Left renal pelvis (tissue), 4 donors: ENCODE data around the gene CEBPA. TPM values are rescaled to one million over a fixed set of nuclear protein-coding genes. Genes with fewer than 3 reads are reported as not detected.

Experiments
- DNase-seq, 4 donors: peaks; one replicate each; pipeline ENCODE4 v3.0.0-alpha.2; 2013; ENCODE audit warnings: low read depth in 4 of 4, low spot score in 3 of 4
- polyA plus RNA-seq, 4 donors: library from polyadenylated mRNA; unstranded; fragments of 120-200 nt; gene quantifications; one replicate each; pipeline ENCODE4 v1.2.1, GENCODE V29; 2013; ENCODE audit not compliant: insufficient read length in 4 of 4

The CEBPA gene
- polyA plus RNA-seq, 4 donors: 2.2 to 6.8 (median 4.5) TPM

DNA sequence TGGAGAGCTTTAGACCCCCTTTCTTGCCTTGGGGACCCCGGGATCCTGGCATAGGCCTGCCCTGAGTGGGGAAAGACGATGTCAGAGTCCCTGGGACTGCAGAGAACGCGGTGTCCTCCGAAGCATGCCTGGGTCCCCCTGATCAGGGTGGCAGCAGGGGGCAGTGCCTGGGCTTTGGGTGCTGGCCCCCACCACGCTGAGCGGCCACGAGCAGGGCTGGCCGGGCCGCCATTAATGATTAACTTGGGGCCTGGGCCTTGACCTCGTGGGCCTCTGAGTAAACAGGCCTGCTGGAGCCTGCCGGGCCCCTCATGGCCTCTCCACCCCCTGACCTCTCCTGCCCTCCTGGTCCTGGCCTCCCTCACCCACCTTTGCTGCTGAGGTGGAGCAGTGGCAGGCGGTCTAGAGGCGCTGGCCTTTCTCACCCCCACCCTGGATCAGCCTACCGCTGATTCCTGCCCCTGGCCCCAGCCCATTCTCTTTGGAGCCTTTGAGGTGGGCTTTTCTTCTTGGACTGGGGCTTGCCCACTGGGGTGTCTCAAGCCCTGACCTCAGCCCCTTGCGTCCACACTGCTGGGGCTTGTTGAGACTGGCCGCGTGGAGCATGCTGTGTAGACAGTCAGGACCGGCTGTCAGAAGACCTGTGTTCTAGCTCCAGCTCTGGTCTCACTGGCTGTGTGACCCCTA is 26.3 kb downstream of the CEBPA start:
- no peak for DNase-seq

DNA sequence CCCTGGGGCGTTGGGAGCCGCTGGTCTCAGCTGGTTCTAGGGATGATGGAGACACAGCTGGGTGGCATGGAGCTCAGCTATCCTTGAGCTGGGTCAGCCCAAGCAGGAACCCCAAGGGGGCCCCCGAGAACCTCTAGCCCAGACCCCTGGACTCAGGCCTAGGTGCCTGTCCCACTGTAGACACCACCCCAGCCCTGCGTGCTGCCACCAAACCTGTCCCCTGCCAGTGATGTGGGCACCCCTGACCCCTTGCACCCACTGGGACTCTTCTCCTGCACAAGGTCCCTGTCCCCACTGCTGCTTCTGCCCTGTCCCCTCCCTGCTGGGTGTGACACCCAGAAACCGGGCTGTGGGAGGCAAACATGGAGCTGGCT is 26.8 kb downstream of the CEBPA start:
- no peak for DNase-seq

DNA sequence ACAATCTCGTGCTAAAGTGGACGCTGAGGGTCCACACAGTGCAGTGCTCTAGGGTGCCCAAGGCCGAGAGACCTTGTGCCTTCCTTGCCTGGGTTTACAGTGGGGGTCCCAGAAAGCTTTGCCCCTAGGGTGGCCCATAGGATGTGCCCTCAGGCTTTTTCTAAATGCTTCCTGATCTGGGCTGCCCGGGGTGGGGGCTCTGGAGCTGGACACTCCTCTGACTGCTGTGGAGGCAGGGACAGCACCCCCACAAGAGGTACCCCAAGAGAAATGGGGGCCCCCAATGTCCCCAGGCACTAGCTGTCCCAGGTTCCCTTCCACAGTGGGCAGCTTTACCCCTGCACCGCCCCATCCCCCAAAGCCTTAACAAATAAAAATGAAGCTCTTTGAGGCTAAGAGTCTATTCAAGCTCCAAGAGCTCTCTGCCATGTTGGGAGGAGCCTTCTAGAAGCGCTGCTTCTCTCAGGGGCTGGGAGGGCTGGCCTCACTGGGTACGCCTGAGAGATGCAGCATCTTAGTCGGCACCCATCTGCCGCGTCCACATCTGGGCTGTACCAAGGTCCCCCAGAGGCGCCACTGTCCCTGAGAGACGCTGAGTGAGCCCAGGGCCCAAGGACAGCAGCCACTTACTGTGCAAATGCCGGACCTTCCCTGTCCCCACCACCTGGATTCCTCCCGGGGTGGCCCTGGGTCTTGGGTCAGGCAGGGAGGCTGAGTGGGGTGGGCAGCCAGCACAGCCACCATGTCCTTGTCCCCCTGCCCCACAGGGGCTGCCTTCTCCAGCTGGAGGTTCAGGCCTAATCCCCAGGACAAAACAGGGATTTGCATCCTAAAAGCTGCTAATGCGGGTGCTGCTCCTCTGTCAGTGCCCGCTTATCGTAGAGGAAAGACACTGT is 27.4 kb downstream of the CEBPA start:
- no peak for DNase-seq

DNA sequence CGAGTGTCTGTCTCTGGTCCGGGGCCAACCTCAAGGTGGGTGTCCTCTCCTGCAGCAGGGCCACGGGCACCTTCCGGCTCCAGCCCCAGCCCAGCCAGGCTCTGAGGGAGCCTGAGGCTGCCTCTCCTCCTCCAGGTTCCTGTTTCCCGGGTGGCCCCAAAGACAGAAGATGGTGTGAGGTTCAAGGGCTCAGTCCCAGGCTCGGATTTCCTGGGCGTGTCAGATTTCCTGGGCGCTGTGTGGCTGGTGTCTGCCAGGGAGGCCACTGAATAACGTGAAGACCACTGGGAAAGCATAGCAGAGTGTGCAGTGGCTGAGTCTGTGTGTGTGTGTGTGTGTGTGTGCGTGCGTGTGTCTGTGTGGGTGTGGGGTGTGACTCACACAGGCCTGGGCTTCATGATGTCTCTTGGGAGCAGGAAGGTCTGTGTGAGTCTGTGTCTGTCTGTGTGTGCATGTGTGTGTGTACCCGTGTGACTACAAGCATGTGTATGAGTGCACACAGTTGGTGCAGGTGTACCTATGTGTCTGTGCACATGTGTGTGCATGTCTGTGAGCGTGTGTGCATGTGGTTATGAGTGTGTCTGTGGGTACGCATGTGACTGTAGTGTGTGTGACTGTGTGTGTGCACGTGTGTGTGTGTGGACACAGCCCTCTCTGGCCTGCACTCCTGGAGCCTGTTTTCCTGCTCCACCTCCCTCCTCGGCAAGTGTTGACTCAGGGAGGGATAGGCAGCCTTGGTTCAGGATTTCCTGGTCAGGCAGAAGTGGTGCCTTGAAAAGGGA is 28.3 kb downstream of the CEBPA start:
- no peak for DNase-seq

DNA sequence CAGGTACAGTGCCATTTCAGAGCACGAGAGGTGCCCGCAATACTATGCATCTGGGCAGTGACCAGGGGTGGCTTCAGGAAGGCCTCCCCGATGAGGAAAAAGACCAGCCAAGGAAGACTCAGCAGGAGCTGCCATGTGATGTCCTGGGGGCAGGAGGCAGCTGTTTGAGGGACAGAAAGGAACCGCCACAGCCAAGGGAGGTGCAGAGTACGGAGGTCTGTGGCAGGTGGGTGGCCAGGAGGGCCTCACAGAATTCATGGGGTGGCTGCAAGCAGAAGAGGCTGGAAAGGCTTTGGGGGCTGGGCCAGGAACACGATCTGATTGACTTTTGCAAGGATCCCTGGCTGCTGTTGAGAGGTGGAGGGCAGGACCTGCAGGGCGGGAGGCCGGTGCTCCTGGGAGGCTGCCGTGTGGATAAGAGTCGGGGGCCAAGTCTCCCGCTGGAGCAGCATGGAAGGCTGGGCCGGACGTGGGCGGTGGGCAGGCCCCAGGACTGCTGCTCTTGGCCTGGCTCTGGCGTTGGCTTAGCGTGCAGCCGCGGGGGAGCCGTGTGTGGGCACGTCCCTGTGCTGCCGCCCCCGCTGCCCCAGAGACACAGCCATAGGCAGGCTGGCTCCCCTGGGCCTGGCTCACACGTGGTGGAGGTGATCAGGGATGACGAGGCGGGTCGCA is 29.1 kb downstream of the CEBPA start:
- DNase-seq: no peak

DNA sequence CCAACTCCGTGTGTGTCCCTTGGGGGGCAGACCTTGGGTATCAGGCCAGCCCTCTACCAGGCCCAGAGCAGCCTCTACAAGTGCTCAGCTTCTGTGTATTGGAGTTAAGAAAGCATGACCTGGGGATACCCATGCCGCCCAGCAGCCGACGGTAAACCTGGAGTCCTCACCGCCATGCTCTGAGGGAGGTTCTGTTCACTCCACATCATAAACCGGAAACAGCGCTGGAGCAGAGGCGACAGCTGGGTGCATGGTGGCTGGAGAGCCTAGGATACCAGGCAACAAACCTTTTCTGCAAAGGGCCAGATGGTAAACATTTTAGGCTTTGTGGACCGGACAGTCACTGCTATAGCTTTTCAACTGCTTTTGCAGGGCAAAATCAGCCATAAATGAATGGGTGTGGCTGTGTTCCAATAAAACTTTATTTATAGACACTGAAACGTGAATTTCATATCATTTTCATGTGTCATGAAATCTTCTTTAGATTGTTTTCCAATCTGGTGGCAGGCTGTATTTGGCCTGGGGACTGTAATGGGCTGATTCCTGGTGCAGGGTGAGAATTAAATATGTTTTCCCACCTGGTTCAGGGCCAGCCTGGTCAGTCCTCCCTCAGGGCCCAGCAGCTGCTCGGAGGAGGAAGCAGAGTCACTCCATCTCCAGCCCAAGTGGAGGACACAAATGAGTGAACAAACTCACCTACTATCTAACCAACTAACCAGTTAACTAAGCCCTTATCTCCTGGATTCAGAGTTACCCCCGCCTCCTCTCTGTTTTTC is 30.9 kb downstream of the CEBPA start:
- no peak for DNase-seq

DNA sequence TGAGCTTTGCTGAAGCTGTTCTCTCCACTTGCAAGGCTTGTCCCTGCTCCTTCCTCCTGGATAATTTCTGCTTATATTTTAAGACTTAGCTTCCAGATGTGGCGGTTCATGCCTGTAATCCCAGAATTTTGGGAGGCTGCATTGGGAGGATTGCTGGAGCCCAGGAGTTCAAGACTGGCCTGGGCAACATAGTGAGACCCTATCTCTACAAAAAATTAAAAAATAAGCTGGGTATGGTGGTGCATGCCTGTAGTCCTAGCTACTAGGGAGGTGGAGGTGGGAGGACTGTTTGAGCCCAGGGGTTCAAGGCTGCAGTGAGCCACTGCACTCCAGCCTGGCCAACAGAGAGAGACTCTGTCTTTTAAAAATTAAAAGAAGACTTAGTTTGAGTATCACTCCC is 31.6 kb downstream of the CEBPA start:
- no peak for DNase-seq

DNA sequence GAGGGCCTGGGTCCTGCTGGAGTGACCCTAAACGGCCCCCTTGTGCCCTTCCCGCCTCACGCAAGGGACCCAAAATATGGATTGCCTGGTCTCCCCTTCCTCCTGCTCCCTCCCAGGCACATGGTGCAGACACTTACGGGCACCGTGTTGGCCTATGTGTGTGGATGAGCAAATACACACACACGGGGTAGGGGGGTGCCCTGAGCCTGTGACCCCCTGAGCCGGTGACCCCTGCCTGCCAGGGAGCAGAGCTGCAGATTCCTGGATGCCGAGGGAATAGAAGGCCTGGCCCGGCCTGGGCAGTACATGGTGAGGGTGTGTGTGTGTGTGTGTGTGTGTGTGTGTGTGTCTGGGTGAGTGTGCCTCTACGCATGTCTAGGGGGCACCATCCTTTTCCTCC is 33.3 kb downstream of the CEBPA start:
- no peak for DNase-seq

DNA sequence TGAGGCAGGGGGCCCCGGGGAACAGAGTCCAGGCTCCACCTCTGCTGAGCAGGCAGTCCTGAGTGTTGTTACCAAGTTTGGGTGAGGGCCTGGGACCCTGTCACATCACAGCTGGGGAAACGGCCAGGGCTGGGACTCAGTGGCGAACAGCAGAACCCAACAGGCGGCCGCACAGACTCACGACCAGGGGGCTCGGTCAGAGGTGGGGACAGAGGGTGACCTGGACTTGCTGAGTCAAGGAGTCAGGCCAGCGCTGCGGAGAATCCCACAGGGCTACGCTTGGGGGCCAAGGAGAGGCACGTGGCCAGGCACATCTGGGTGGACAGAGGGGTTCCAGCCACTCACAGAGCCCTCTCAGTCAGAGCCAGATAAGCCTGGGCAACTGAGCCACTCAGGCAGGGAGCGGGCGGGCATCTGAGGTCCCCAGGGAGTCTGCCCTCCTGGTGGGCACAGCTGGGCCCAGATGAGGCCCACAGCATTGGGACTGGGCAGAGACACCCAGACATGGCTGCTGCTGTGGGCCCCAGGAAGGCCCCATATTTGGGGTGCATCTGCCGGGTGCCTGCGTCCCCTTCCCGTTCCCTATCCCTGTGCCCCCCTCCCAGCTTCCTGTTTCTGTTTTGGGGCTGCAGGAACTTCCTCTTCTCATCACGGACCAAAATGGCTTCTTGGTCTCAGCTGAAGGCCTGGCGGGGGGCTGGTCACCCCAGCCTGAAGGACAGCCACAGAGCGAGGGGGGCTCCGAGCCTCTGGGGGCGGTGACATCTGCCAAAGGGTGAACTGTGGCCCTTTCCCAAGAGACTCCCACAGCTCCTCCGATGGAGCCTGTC is 34.0 kb downstream of the CEBPA start:
- no peak for DNase-seq

DNA sequence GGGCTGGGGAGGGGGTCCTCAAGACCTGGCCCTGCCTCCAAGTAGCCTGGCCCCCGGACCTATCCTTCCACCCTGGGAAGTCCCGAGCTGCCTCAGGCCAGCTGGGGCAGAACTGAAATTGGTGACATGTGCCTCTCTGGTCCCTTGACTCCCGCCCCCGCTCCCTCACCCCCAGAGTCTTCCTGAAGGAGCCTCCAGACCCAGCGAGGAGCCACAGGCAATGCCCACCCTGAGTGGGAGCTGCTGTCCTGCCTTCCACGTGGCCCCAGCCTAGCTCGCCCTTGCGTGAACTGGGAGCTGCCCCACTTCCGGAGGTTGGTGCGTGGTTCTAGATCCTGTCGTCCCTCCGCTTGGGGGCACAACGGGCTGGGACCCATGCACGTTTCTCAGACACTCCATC is 34.6 kb downstream of the CEBPA start:
- no peak for DNase-seq

DNA sequence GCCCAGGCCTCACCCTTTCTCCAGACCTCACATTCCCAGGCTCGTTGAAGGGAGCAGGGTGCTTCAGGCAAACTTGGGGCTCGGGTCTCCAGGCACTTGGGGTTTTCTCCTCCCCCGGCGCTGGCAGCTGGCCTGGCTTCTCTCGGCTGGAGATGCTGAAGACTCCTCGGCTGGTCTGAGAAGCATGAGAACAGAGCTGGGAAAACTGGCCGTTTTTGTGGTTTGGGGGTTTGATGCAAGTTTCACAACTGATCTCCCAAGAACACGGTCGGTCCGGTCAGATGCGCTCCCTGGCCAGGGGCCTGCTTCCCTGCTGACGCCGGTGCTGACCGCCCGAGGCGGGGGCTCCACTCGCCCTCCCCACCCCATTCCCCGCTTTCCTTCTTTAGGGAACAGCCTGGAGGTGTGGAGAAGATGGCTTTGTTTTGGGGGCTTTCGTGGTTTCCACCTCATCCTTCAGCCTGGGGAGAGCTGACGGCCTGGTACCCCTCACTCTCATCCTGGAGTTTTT is 35.3 kb downstream of the CEBPA start:
- no peak for DNase-seq

DNA sequence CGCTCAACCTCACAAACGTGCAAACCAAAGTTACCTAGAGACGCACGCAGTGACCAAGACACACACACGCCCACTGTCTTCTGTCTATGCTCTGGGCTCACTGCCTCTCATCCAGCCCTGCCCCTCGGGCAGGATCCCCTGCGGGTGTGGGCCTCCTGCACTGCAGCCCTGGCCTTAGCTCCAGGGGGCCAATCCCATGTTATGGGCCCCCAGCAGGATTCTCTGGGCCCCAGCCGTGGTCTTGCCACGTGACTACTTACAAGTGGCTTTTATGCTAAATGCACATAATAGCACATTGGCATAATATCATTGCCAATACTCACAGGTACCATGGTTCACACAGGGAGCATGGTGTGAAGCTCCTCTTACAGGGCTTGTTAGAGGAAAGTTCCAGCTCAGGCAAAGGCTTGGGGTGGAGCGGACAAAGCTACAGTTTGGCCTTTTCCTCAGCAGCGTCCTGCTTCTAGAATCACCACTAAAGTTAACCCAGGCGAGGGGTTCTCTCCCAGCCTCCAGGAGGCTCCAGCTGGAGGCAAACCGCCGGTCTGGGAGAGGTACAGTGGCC is 37.4 kb downstream of the CEBPA start:
- no peak for DNase-seq

DNA sequence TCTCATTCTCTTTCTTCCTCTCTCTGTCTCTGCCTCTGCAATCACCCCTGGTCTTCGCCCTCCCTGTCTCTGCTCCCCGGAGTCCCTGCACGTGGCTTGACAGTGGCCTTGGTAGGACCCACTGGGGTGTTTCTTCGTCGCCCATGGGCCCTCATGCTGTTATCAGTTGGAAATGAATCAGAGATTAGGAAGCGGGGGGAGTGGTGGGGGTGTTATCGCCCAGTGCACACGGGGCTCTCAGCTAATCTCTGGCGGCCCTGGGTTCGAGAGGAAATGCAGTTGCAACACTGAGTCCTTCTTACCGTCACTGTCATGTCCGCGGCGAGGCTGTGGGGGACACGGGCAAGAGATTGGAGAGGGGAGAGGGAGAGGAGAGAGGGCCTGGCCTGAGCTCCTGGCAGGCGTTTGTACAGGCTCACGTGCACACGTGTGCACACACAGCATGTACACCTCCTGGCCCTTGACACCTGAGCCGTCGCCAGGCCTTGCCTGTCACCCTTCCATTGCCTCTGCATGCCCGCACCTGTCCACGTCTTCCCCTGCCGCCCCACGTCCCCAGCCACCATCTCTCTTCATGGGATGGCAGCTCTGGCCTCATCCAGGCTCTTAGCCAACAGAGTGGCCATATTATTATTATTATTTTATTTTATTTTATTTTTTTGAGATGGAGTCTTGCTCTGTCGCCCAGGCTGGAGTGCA is 38.9 kb downstream of the CEBPA start:
- DNase-seq: no peak

DNA sequence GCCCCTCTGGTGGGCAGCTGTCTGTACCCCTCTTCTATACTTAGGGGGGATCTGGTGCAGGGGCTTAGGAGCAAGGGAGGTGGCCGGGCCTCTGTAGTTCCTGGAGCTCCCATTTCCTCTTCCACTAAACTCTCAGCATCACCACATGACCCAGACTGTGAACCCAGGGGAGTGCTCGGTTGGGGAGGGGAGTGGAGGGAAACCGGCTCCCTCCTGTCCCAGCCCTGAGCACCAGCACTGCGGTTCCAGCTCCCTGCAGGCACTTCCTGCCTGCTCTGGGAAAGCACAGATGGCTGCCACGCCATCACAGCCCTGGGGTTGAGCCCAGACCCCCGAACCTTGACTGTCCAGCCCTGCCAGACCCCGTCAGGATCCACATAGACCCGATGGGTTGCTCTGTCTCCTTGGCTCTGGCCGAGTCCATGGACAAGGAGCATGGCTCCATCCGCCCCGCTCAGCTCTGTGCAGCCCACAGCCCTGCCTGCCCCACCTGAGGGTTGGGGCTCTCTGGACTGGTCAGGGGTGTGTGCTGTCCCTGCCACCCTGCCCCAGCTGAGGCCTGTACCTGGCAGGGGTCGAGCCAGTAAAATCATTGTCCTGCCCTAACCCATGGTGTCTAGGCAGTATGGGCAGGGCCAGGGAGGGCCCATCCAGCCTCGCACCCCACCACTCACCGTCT is 40.7 kb downstream of the CEBPA start:
- no peak for DNase-seq

DNA sequence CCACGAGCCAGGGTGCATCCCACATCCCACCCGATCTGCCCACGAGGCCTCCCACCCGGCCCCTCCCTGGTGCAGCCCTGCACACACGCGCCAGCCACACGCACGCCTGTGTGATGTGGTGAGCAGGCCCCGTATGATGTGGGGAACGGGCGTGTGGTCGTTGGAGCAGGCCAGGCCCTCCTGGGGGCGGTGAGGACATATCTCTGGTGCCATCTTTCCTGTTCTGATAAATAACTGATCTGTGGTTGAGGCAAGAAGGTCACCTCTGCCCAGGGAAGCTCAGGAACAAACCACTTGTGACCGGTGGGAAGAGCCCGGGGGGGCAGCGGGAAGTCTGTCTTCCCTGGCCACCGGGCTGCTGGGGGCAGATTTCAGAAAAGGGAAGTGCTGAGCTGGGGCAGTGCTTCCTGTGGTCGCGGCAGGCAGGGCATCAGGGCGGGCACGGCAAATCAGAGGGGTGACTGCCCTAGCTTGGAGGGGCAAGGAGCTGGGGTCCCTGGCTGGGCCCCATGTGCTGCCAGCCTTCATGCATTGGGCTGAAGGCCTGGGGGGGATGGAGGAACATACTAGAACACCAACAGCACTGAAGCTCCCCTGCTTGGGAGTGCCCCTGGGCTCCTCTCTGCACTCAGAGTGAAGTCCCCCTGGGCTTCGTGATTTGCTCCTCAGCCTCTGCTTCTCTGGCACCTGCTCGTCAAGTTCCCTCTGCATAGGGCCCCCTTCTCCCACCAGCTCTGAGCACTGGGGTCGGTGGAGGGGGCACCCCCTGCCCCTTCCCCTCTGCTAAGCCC is 41.5 kb downstream of the CEBPA start:
- no peak for DNase-seq

DNA sequence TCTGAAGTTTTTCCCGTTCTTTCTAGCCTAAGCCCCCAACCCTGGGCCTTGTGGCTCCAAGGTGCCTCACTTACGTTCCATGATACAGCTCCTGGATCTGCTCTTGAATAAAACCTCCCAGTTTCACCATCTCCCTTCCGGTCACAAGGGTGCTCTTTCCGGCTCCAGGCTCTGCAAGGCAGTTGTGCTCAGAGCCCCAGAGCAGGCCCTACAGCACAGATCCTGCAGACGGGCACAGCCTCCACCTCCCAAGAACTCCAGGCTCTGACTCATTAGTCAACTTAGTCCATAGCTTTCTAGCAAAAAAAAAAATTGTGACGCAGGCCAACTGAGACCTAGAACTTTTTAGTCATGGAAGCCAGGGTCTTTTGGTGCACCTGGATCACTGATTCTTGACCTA is 42.8 kb downstream of the CEBPA start:
- DNase-seq: no peak

DNA sequence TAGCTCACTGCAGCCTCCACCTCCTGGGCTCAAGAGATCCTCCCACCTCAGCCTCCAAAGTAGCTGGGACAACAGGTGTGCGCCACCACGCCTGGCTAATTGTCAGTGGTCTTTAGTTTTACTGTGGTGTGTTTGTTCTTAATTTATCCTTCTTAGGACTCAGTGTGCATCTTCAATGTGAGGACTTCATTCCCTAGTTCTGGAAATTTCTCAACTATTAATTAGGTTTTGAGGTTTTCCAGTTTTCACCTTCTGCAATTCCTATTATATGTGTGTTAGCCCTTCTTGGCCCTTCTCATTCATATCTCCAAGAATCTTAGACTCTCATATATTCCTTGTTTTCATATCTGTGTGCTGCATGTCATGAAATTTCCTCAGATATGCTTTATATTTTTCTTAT is 44.5 kb downstream of the CEBPA start:
- DNase-seq: no peak
